GM20431 (cell line): Measurements from ENCODE around the gene CACNA1D.
"Not testable (repeated sequence)": the region's sequence is repeated elsewhere in the genome, so short reads cannot be mapped to it uniquely, and the experiment has no call there.

Source experiments
- in situ Hi-C: fragments of 300-500 bp; cut with MseI, MboI; formaldehyde crosslinking; loops from one replicate; pipeline ENCODE4 v1.15.0; 2020; ENCODE audit warnings: low sequenced_read_pairs; ENCODE audit not compliant: unreplicated experiment

The CACNA1D gene

DNA sequence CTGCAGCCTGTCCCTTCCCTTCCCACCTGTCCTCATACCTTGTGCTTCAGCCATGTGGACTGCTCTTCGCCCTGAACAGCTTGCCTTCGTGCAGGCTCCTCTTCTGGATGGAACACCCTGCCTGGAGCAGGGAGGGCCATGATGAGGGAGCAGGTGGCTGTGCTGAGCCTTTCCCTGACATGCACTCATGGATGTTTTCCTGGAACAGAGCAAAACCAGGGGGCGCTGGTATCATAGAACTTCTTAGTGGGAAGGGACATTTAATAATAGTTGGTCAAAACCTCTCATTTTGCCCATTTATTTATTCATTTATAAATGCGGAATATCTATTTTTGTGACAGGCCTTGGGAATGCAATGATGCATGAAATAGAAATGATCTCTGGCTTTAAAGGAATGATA is 149.3 kb downstream of the CACNA1D start:
- in situ Hi-C loops, result no loop called here

DNA sequence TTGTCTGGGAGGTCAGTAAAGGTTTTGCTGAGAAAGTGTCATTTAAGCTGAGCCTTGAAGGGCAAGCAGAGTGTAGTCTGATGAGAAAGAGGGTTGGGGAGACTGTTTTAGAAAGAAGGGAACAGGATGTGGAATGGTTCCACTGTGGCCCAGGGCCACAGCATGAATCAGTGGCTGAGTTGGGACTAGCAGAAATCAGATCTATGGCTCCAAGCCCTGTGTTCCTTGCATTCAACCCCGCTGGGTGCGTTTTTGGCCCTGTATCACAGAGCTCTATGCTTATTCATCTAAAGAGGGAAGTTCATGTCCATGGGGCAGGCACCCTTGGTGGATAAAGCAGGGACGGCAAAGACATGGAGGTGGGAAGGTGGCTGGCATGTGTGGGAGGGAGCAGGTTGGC is 151.3 kb downstream of the CACNA1D start:
- in situ Hi-C loops, result no loop called here

DNA sequence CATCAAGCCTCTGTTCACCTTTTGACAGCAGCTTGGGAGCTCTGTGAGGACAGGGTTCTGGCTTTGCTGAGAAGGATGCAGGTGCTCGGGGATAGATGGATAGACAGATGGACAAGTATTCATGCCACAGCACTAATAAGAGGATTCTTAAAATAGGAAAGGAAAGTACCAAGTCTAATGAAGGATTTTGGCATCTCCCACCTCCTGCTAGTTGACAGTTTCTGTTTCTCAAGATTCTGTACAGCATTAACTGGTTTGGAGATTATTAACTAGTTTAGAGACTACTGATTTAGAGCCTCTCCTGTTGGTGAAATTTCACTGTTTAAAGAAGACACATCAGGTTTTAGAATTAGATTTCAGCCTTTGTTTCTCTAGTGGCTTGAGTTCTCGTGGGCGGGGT is 152.3 kb downstream of the CACNA1D start:
- in situ Hi-C loops, result no loop called here

DNA sequence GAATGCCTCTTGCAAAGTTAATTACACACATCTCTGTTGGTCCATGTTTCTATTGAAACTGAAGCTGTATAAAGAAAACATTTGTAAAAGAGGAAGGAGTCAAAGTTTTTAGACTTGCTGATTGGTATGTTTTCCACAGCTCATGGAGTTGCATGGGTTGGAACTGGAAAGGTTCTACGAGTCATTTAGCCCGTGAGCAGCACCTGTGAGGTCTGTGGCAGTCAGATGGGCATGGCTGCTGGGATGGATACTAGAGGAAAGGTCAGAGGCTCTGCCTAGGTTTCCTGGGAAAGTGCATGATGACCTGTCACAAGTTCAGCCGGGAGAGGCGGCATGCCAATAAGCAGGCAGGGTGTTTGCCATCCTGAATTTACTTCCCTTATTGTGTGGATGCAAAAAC is 155.4 kb downstream of the CACNA1D start:
- in situ Hi-C loops, result no loop called here

DNA sequence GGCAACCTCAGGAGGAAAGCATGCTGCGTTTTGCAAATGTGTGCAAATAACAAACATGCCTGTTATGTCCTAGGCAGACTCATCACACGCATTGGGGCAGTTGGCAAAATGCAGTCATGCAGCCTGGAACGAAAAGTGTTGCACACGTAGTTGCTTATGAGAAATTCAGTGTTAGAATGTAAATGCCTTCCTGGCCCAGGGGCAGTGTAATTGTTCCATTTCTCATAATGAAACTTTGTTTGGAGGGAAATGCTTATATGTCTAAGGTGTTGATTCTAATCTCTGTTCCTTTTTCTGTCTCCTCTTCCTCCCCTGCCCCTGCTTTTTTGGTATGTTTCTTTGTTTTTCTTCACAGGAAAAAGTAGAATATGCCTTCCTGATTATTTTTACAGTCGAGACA is 156.0 kb downstream of the CACNA1D start:
- in situ Hi-C loops, result no loop called here

DNA sequence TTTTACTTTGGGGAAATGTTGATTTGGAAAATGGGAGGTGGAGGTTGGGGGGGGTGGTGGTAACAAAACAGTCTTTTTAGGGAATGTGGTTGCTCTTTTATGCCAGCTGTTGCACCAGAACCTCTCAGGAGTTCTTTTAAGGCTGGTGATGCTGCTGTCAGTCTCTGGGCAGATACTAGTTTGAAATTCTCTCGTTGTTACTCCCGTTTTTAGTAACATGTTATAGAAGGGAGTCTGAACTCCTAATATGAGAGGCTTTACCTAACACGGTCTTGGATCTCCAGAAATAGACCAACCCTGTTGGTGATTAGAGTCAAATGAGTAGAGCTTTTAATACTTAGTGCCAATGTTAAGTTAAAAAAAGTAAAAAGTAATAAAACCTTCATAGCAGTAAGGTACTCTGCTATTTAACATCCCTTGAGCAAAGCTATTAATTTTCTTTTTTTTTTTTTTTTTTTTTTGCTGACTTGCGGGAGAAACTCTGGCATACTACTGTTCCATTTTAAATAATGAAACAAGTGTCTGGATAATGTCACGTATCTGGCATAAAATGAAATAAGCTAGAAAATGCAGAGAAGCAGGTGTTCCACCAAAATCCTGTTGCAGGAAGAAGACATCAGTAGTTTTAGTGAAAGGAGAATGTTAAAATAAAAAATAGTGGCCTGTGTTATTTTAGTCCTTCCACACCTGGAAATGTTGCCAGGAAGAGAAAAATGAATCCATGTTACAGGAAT is 156.7 kb downstream of the CACNA1D start:
- in situ Hi-C loops, result no loop called here

DNA sequence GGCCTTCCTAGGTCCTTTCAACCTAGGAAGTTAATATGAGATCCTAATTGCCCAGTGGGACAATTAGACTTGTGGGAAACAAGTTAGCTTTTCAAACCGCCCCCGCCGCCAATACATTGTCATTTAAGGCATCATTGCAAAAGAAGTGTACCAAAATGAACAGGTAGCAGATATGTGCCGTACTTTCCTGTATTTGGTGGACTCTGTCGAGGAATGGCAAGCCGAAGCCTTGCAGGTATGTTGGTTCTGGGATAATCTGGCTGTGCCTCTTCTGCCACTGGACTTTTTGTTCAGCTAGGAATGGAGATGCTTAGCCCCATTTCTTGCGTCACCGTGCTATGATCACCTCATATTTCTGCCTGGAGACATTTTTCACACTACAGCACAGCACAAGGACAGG is 157.5 kb downstream of the CACNA1D start:
- in situ Hi-C loops, result no loop called here

DNA sequence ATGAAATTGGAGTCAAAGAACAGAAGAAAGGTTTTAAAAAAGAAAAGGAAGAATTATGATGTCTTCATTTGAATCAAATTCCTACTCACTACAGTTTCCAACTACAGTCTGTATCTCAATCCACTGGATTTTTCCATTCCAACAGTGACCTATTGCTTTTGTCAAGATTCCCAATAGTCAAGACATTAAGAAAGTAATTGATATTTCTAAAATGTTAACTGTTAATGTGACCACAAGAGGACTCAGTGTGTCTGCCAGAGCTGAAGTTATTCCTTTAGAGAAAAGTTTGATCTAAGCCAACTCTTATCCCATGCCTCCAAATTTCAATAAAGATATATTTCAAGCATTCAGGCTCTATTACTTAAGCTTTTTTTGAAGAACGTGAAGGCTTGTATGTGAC is 163.2 kb downstream of the CACNA1D start:
- in situ Hi-C loops, result no loop called here

DNA sequence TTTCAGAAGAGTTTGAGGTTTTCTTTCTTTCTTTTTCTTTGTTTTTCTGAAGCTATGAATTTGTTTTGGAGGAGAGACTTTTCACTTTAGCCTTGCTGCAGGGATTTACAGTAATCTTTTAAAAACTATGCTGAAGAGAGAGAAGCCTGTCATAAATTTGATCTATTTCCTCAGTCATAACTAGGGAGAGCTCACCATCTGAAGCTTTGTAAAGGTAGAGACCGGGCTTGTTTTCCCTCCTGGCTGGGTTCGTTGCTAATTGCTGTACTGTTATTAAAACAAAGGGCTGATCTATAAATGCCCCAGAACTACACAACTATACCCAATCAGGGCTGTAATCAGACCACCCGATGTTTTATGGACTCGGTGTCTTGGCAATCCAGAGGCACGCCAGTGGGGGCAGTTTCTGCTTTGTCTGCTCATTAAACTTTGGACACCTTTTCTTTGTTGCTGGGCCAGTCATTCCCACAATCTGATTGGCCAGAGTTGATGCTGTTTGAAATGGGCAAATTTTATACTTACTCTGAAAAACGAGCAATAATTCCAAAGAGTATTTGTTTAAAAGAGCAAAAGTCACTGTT is 164.3 kb downstream of the CACNA1D start:
- in situ Hi-C loops, result no loop called here

DNA sequence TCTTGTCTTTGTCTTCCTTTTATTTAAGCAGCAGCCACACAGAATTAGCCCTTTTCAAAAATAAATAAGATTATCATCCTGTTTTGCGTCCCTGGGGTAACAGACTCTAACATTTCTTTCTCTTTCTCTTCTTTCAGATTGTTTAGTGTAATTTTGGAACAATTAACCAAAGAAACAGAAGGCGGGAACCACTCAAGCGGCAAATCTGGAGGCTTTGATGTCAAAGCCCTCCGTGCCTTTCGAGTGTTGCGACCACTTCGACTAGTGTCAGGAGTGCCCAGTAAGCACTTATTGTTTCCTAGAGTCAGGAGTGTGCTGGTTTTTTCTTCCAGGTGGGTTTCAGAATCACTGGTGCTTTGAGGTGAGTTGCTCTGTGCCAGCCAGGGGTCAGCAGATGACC is 165.6 kb downstream of the CACNA1D start:
- in situ Hi-C loops, result no loop called here

DNA sequence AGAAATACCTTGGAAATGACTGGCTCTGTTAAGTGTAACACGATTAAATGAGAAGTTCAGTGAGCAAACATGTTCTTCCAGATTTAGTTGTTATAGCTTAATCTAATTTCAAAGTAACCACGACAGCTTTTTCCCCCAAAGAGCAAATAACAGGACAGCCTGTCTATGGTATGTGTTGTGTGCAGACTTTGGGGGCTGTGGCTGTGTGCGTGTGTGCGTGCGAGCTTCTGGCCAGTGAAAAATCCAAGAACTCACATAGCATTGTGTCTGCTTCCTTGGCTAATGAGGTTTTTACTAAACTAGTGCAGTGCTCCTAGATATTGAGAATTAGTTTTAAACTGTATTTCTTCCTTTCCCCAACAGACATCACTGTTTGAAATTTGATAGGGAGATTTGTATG is 167.1 kb downstream of the CACNA1D start:
- in situ Hi-C loops, result no loop called here

DNA sequence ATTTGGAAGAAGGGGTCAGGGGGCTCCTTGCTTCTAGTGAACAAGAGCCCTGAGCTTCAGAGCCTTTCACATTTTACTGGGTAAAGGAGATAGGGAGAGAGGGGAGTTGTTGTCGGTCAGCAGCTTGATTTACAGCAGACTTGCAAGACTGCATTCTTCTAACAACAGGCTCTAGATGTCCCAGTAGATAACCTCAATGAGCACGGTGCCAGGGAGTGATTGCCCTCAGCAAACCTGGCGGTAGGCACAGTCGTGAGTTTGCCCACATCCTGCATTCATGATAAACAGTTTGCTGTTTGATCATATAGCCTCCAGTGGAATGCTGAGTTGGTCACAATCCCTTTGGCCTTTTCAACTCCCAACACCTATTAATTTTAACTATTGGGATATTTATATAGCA is 170.4 kb downstream of the CACNA1D start:
- in situ Hi-C loops, result not testable (repeated sequence)

DNA sequence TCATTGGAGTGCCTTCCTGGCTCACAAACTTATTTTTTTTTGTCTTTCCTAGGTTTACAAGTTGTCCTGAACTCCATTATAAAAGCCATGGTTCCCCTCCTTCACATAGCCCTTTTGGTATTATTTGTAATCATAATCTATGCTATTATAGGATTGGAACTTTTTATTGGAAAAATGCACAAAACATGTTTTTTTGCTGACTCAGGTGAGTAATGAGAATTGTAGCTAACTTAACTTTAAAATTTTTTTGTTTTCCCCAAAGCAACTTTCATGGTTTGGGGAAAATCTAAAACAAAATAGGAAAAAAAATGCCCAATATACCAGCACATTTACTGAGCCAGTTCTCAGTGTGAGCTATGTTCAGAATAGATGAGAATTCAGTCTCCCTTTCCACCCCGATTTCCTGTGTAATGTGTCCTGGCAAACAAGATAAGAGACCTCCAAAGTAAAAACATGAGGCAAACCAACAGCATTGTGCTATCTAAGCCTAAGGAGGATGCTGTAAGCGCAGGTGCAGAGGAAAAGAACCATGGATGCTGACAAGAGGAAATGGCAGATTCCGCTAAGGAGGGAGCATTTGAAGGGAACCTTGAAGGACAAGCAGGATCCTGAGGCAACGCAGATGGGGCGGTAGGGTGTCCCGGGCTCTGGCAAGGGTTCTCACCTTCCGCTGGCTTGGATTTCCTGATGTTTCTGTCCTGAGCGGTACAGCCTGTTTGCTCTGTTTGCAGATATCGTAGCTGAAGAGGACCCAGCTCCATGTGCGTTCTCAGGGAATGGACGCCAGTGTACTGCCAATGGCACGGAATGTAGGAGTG is 171.4 kb downstream of the CACNA1D start:
- in situ Hi-C loops, result no loop called here

DNA sequence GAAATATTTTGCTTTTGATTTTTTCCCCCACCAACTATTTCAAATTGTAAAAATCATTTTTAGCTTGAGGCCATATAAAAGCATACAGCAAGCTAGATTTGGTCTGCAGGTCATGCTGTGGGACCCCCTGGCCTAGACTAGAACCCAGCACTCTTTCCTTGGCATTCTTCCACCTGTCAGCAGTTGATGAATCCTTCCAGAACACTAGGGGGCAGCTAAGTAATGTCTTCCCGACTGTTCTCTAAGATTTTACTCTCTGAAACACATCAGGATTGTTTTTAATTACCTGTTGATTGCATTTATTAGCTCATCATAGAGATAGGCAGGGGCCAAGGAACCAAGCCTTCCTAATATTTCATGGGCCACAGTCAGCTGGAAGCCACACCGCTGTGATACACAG is 174.5 kb downstream of the CACNA1D start:
- in situ Hi-C loops, result no loop called here

DNA sequence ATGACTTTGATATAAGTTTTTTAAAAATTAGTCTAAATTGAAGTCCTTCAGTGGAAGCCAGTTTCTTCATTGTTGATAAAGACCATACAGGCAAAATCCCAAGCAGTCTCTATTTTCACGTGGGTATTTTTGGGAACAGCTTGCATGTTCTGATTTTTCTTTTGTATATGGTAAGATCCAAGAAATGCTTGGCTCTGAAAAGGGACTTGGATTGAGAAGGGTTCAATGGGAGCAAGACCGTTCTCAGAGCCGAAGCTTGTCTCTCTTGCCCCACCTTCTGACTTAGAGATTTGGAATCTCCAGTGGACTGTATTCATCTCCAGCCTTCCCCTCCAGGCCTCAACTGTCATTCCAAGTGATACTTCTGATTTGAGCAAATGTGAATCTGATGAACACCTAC is 176.3 kb downstream of the CACNA1D start:
- in situ Hi-C loops, result no loop called here

DNA sequence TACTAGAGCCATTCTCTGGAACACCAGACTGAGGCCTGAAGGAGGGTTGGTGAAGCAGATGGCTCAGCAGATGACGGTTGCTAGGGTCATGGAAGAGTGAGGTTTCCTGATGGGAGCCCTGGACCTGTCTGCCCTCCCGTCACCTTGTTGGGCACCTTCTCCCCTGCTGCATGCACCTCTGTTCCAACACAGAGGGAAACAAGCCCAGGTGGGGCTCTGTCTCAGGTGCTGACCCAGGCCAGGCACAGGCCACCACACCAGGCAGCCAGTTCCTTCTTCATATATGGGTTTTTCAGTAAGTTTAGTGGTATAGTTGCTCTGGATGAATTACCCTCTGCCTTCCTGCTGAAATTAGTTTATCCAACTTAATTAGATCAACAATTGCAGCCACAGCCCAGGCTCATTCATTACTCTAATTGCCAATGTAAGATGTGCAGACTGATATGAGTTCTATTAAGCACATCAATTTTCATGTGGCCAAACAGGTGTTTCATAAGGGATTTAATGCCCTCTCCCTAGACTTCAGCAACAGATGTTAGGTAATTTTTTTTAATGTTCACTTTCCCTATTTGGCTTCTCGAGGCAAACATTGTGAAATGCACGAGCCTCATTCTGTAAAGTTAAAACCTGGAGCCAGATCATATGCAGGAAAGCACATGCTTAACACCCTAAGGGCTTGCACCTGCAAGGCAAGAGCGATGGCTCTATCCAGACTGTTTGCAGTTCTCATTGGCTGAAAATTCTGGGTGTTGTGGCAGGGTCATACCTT is 177.0 kb downstream of the CACNA1D start:
- in situ Hi-C loops, result no loop called here

DNA sequence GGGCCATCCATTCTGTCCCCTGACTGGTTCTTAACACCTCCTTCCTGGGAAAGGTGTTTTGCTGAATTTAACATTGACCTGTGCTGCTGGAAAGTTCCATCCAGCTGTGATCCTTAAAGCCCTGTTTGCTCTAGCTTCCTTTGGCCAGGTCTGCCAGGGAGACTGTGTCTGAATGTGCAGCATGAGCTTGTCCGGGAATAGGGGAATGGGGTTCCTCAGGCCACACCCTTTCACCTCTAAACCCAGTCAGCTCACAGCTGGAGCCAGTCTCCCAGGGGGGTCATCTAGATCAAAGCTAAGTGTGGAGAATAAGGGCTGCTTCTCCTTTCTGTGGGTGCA is 177.5 kb downstream of the CACNA1D start:
- in situ Hi-C loops, result no loop called here

DNA sequence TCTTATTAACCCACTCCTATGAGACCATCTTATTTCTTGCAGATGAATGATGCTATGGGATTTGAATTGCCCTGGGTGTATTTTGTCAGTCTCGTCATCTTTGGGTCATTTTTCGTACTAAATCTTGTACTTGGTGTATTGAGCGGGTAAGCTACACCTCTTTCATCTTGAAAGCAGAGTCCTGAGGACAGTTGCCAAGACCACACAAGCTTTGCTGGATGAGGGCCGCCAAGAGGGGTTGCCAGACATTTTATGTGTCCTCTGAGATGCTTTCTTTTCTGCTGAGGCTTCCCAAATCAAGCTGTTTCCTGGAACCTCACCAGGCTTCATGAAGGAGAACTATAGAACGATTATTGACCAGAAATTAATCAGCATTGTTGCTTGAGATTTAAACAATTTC is 178.6 kb downstream of the CACNA1D start:
- in situ Hi-C loops, result no loop called here

DNA sequence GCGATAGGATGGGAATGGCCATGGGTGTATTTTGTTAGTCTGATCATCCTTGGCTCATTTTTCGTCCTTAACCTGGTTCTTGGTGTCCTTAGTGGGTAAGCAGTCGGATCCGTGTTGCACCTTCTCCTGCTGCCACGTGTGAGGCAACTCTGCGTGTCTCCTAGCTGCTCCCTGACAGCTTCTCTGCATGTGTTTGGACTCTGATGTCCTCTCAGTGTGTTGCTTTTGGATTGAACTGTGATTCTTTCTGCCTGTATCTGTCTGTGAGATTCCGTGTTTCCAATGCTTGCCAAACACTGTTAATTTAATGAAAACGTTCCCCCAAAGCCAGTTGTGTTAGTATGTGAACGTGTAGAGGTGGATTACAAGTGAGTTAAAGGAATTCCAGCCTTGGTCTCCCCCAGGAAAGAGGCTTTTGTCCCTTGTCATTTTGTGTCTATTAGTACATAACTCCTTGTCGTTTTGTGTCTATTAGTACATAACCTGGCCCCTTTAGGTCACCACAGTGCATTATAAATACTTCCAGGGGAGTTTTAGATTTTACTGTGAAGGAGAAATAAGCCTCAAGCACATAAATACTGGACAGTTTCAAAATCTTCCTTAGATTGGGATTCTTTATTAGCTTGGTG is 179.4 kb downstream of the CACNA1D start:
- in situ Hi-C loops, result no loop called here

DNA sequence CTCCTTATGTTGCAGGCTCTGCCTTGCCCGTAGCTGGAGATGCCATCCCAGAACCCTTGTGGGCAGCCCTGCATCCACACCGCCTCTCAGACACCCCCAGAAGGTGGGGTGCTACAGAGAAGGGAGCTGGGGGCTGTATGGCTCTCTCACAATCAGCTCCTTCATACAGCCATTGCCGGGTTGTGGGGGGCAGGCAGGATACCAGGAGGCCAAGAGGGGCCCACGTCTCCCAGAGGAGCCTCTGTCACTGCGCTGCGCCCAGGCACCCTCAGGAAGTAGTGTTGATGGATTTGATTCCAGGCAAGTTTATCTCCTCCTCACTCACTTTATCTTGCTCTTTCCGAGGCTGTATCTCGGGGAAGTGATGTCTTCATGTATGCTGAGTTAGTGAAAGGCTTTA is 180.2 kb downstream of the CACNA1D start:
- in situ Hi-C loops, result no loop called here
